Nephron (organoid): ENCODE data around the gene SYT6.
"Not testable (repeated sequence)": the region's sequence is repeated elsewhere in the genome, so short reads cannot be mapped to it uniquely, and the experiment has no call there.

Source experiments
- H3K27ac Mint-ChIP-seq, 3 experiments: 2 replicates each; pipeline ENCODE4 v1.8.0; 2020; ENCODE audit warnings: mixed read lengths in 3 of 3, mild to moderate bottlenecking in 2 of 3, moderate library complexity in 1 of 3
- H3K27me3 Mint-ChIP-seq: 2 replicates; pipeline ENCODE4 v1.8.0; 2021; ENCODE audit warnings: low read depth, mild to moderate bottlenecking, moderate library complexity, mixed read lengths
- H3K36me3 Mint-ChIP-seq: 2 replicates; pipeline ENCODE4 v1.8.0; 2020; ENCODE audit warnings: low read depth, mixed read lengths
- H3K4me1 Mint-ChIP-seq: 2 replicates; pipeline ENCODE4 v1.8.0; 2020; ENCODE audit warnings: mixed read lengths
- H3K4me3 Mint-ChIP-seq, 3 experiments: 2 replicates each; pipeline ENCODE4 v1.8.0; 2020; ENCODE audit warnings: mild to moderate bottlenecking in 3 of 3, mixed read lengths in 3 of 3, moderate library complexity in 2 of 3
- H3K9me3 Mint-ChIP-seq: 2 replicates; pipeline ENCODE4 v1.8.0; 2020; ENCODE audit warnings: mixed read lengths
- CTCF ChIP-seq, 3 experiments: fragments of 200-600 bp; sonication (generic); IDR thresholded peaks; one replicate each; pipeline ENCODE4 v1.5.0; 2021; ENCODE audit warnings: antibody characterized with exemption in 3 of 3; ENCODE audit not compliant: unreplicated experiment in 3 of 3

Gene SYT6

DNA sequence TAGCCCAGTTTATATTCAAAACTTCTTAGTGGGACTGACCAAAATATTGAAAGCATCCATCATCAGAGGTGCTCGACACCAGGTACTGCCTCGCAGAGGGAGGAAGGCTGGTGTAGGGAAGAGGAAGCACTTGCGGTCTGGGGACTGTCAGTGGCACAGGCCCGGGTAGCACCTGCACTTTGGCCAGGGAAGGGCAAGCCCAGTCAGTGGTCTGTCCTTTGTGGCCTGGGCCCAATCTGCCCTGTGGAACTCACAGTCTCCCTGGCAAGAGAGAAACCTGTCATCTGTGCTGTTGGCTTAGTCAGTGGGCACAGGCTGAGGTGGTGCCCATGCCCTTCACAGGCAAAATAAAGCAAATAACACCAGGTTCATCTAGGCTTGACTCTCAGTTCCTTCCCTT, 77.4 kb downstream of the SYT6 start:
- no peak for TF ChIP-seq CTCF (IDR thresholded peaks at IDR 0.05; ENCODE audit: unreplicated experiment in 3 of 3)
- peaks cover 17% of the 10 kb centered on the region for H3K9me3 Mint-ChIP-seq
- no peaks in the 10 kb centered on the region for H3K36me3 Mint-ChIP-seq
- peaks cover 32% of the 10 kb centered on the region for H3K4me1 Mint-ChIP-seq
- peaks cover 9% of the 10 kb centered on the region for H3K27me3 Mint-ChIP-seq
- H3K4me3 Mint-ChIP-seq = no peak overlapping the region
- no peak overlapping the region for H3K27ac Mint-ChIP-seq

DNA sequence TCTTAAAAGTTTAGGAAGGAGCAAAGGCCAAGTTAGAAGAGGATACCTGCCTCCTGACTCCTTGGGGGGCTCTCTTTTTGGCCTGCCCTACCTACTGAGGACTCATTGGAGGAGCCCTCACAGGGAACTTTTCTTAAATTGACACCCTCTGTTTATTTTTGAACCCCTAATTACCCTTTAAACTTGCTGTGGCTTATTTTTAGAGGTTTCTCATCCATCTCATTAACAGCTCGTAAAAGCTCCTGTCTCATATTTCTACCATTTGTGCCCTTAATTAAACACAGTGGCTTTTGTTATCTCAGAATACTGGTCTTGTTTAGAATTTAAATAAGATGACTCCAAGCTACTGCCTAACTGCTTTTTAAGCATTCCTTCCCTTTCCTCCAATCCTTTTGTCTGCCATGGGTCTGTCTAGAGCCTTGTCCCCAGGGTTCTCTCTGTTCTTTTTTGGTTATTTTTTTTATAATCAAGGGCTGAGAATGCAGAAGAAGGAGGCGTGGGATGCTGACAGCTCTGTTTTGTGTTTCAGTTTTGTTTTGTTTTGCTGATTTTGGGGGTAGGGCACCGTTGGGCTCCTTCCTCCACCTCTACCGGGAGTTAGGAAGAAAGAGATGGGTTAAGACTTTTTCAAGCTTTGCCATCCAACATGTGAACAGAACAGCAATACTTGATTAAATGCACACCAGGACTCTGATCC, 78.0 kb downstream of the SYT6 start:
- no peak for TF ChIP-seq CTCF (IDR thresholded peaks at IDR 0.05; ENCODE audit: unreplicated experiment in 3 of 3)
- H3K27ac Mint-ChIP-seq = peak overlapping the region in 2 of 3 experiments; percentile 26 to 29
- no peak overlapping the region for H3K4me3 Mint-ChIP-seq
- peaks cover 6% of the 10 kb centered on the region for H3K27me3 Mint-ChIP-seq
- H3K36me3 Mint-ChIP-seq = no peaks in the 10 kb centered on the region
- H3K9me3 Mint-ChIP-seq = peaks cover 17% of the 10 kb centered on the region
- H3K4me1 Mint-ChIP-seq = peaks cover 25% of the 10 kb centered on the region

GRCh38 chr1:114075105-114075504, 78.6 kb downstream of the SYT6 start:
- H3K4me3 Mint-ChIP-seq = no peak overlapping the region
- H3K4me1 Mint-ChIP-seq = peaks cover 21% of the 10 kb centered on the region
- H3K27me3 Mint-ChIP-seq = peaks cover 9% of the 10 kb centered on the region
- H3K36me3 Mint-ChIP-seq = no peaks in the 10 kb centered on the region
- no peak for TF ChIP-seq CTCF (IDR thresholded peaks at IDR 0.05; ENCODE audit: unreplicated experiment in 3 of 3)
- H3K27ac Mint-ChIP-seq = no peak overlapping the region
- H3K9me3 Mint-ChIP-seq = peaks cover 21% of the 10 kb centered on the region

GRCh38 chr1:114072246-114072645, 81.4 kb downstream of the SYT6 start:
- no peaks in the 10 kb centered on the region for H3K36me3 Mint-ChIP-seq
- peaks cover 7% of the 10 kb centered on the region for H3K27me3 Mint-ChIP-seq
- no peak for TF ChIP-seq CTCF (IDR thresholded peaks at IDR 0.05; ENCODE audit: unreplicated experiment in 3 of 3)
- H3K4me3 Mint-ChIP-seq = no peak overlapping the region
- no peak overlapping the region for H3K27ac Mint-ChIP-seq
- peaks cover 23% of the 10 kb centered on the region for H3K9me3 Mint-ChIP-seq
- peaks cover 10% of the 10 kb centered on the region for H3K4me1 Mint-ChIP-seq

- not testable (repeated sequence) for H3K4me3 Mint-ChIP-seq, H3K27ac Mint-ChIP-seq, H3K4me1 Mint-ChIP-seq, H3K27me3 Mint-ChIP-seq, H3K36me3 Mint-ChIP-seq
- peaks cover 23% of the 10 kb centered on the region for H3K9me3 Mint-ChIP-seq
Measured at GRCh38 chr1:114069762-114070161, 83.9 kb downstream of the SYT6 start.

DNA sequence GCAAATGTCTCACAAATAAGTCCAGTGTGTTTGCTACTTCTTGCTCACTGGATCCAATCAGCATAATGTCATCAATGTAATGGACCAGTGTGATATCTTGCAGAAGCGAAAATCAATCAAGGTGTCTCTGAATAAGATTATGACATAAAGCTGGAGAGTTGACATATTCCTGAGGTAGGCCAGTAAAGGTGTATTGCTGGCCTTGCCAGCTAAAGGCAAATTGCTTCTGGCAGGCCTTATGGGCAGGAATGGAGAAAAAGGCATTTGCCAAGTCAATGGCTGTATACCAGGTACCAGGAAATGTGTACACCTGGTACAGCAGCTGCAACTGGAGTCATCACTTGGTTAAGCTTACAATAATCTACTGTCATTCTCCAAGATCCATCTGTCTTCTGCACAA, 85.0 kb downstream of the SYT6 start:
- not testable (repeated sequence) for H3K27ac Mint-ChIP-seq, H3K4me1 Mint-ChIP-seq, H3K36me3 Mint-ChIP-seq, H3K4me3 Mint-ChIP-seq, H3K27me3 Mint-ChIP-seq
- peaks cover 18% of the 10 kb centered on the region for H3K9me3 Mint-ChIP-seq

DNA sequence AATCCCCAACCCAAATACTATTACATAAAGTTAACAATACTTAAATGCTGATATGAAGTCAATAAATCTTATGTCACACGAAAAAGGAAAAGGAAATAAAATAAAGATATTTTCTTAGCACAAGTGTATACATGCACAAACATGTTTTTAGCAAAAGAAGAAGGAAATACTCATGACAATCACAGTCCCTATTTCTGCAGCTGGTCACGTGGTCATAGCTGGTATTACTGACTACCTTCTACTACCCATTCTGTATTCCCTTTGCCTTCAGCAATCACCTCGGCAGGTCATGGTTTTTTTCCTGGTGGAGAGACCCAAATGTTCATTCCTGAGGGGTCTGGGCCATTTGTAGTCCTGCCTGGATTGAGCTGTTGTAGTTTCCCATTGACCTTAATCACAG, 88.0 kb downstream of the SYT6 start:
- H3K36me3 Mint-ChIP-seq, H3K4me1 Mint-ChIP-seq, H3K9me3 Mint-ChIP-seq, H3K4me3 Mint-ChIP-seq, H3K27ac Mint-ChIP-seq, H3K27me3 Mint-ChIP-seq: not testable (repeated sequence)
